ENCODE measurements around the gene ACSBG1.
"Not testable (repeated sequence)": the region's sequence is repeated elsewhere in the genome, so short reads cannot be mapped to it uniquely, and the experiment has no call there.

Gene ACSBG1

DNA sequence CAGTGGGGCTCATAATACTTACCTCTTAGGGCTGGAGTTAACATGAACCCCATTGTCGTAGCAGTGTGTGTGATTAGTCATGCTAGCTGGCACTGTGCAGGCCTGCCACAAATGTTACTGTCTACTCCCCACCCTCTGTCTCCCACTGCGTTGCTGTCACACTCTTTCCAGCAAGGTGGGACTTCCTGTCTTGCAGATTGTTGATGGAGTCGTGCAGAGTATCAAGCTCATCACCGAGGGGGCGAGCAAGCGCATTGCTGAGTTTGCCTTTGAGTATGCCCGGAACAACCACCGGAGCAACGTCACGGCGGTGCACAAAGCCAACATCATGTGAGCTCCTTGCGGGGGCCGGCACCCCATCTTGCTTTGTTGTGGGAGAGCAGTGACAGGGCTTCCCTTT is 72.3 kb downstream of the ACSBG1 start:
- TF ChIP-seq, protein P1, sequence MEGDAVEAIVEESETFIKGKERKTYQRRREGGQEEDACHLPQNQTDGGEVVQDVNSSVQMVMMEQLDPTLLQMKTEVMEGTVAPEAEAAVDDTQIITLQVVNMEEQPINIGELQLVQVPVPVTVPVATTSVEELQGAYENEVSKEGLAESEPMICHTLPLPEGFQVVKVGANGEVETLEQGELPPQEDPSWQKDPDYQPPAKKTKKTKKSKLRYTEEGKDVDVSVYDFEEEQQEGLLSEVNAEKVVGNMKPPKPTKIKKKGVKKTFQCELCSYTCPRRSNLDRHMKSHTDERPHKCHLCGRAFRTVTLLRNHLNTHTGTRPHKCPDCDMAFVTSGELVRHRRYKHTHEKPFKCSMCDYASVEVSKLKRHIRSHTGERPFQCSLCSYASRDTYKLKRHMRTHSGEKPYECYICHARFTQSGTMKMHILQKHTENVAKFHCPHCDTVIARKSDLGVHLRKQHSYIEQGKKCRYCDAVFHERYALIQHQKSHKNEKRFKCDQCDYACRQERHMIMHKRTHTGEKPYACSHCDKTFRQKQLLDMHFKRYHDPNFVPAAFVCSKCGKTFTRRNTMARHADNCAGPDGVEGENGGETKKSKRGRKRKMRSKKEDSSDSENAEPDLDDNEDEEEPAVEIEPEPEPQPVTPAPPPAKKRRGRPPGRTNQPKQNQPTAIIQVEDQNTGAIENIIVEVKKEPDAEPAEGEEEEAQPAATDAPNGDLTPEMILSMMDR (IDR thresholded peaks at IDR 0.05; ENCODE audit: control insufficient read depth, insufficient read depth, low read depth, low read length, missing control alignments), result no peak
- no peak for DNase-seq (ENCODE audit: low read depth)
- H3K4me3 ChIP-seq (ENCODE audit: control insufficient read depth, low read depth, low read length), result no peak overlapping the region

DNA sequence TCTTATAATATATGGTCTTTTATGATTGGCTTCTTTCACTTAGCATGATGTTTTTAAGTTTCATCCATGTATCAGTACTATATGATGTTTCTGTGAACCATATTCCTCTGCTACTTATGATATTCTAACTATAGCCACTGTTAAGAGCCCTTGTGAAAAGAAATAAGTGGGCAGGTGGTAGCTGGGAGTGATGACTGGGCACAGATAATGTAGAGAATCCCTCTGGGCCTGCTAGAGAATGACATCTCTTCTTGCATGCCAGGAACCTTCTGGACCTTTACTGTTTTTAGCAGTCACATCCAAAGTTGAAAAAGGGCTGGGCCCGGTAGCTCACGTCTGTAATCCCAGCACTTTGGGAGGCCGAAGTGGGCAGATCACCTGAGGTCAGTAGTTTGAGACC is 75.0 kb downstream of the ACSBG1 start:
- TF ChIP-seq, protein P1 (IDR thresholded peaks at IDR 0.05; ENCODE audit: control insufficient read depth, insufficient read depth, low read depth, low read length, missing control alignments), result no peak
- no peak overlapping the region for H3K4me3 ChIP-seq (ENCODE audit: control insufficient read depth, low read depth, low read length)
- DNase-seq (ENCODE audit: low read depth), result no peak

DNA sequence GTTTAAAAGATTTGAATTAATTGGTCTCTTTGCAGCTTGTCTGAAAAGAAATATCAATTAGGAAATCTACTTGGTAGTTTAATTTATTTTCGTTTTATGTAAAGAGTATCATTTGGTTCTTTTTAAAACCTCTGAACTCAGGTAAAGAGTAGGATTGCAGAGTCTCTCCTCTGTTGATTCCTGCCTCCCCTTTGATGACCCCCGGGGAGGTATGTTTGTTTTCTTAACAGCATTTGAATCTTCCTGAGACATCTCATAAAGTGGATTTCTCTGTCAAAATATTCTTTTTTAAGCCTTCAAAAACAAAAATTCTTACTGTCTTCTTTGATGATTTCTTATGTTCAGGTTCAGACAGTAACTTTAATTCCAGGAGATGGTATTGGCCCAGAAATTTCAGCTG is 77.2 kb downstream of the ACSBG1 start:
- no peak overlapping the region for H3K4me3 ChIP-seq (ENCODE audit: control insufficient read depth, low read depth, low read length)
- no peak for DNase-seq (ENCODE audit: low read depth)
- TF ChIP-seq, protein P1 (IDR thresholded peaks at IDR 0.05; ENCODE audit: control insufficient read depth, insufficient read depth, low read depth, low read length, missing control alignments), result no peak

DNA sequence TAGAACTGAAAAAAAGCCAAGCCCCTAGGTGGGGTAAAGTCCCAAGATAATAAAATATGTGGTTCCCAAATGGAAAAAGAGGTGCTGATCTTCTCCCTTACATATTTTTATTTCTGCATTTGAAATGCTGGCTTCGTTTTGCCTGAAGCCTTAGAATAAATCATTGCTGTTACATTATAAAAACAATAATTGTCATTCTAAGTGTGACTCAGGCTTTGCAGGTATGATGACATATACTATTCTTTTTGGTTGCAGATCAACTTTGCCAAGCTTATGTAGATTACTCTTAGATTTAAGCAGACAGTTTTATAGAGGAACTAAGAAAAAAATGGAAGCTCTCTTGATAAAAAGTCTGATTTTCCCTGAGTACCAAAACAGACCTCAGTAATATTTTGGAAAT is 77.7 kb downstream of the ACSBG1 start:
- TF ChIP-seq, protein P1 (IDR thresholded peaks at IDR 0.05; ENCODE audit: control insufficient read depth, insufficient read depth, low read depth, low read length, missing control alignments), result no peak
- peak; percentile 7 for DNase-seq (ENCODE audit: low read depth)
- no peak overlapping the region for H3K4me3 ChIP-seq (ENCODE audit: control insufficient read depth, low read depth, low read length)

DNA sequence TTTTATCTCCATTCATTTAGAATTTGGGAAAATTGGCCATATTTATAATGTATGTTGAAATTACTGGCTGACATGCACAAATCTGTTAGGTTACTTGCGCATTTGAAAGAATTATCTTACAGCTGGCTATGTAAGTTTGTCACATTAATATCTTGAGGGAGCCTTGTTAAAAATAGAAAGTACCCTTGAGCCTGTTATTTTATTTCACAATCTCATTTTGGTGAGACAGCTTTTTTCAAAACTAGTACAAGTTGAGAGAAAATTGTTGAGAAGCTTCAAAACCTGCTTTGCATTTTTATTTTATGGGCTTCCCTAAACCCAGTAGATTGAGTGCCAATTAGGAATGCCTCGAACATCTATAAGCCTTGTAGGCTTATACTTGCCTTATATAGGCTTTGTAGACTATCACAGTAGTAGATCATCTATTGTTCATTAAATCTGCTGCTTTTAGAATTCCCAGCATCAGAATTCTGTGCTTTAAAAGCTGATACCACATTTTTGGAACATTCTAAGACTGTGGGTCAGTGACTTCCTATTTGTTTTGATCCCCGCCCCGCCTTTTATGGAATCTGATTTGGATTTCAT is 78.9 kb downstream of the ACSBG1 start:
- TF ChIP-seq, protein P1 (IDR thresholded peaks at IDR 0.05; ENCODE audit: control insufficient read depth, insufficient read depth, low read depth, low read length, missing control alignments), result no peak
- DNase-seq (ENCODE audit: low read depth), result no peak
- H3K4me3 ChIP-seq (ENCODE audit: control insufficient read depth, low read depth, low read length), result no peak overlapping the region

DNA sequence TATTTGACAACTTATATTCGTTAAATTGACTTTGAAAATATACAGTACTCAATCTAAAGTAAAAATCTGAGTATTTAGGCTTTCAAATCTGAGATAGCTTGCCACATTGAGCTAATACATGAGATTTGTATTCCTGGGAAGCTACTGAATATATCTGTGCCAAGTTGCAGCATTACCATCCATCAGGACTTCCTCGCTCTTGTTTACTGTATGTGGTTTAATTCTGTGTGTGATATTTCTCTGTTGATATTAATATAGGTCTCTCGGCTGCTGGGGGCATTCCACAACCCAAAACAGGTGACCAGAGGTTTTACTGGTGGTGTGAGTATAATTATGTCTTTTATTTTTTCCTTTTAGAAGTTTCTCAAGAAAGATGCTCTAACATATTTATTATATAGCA is 79.4 kb downstream of the ACSBG1 start:
- no peak overlapping the region for H3K4me3 ChIP-seq (ENCODE audit: control insufficient read depth, low read depth, low read length)
- TF ChIP-seq, protein P1 (IDR thresholded peaks at IDR 0.05; ENCODE audit: control insufficient read depth, insufficient read depth, low read depth, low read length, missing control alignments), result no peak
- DNase-seq (ENCODE audit: low read depth), result no peak

DNA sequence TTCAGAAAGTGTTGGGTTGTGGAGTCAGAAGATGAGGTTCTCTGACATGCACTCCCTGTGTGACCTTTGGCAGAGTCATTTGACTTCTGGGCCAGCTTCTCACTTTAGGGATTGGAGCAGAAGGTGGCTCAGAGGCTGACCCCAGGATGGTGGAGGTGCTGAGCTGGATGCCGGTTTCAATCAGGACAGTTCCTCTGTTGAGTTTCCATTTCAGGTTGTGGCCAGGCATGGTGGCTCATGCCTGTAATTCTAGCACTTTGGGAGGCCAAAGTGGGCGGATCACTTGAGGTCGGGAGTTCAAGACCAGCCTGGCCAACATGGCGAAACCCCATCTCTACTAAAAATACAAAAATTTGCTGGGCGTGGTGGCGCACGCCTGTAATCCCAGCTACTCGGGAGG is 83.3 kb downstream of the ACSBG1 start:
- DNase-seq (ENCODE audit: low read depth); H3K4me3 ChIP-seq (ENCODE audit: control insufficient read depth, low read depth, low read length): not testable (repeated sequence)

All from AG09309 (cell line).